GM10266 (cell line): ENCODE measurements around the gene SETD6.

Experiments
- DNase-seq: peaks from one replicate; pipeline ENCODE4 v3.0.0; 2012; ENCODE audit errors: extremely low spot score
- TF ChIP-seq, protein P1 (sequence below): IDR thresholded peaks from 2 replicates; pipeline ENCODE4 v1.5.1; 2012; ENCODE audit warnings: mild to moderate bottlenecking, low read depth; ENCODE audit not compliant: control insufficient read depth, insufficient read depth; ENCODE audit errors: missing control alignments

SETD6 gene

GRCh38 chr16:58515125-58515870, at the start of gene SETD6:
Gene SETD6, plus strand, starts transcription at chr16:58515517. Its CDS starts 21 bp downstream, at chr16:58515538.
- TF ChIP-seq, protein P1, sequence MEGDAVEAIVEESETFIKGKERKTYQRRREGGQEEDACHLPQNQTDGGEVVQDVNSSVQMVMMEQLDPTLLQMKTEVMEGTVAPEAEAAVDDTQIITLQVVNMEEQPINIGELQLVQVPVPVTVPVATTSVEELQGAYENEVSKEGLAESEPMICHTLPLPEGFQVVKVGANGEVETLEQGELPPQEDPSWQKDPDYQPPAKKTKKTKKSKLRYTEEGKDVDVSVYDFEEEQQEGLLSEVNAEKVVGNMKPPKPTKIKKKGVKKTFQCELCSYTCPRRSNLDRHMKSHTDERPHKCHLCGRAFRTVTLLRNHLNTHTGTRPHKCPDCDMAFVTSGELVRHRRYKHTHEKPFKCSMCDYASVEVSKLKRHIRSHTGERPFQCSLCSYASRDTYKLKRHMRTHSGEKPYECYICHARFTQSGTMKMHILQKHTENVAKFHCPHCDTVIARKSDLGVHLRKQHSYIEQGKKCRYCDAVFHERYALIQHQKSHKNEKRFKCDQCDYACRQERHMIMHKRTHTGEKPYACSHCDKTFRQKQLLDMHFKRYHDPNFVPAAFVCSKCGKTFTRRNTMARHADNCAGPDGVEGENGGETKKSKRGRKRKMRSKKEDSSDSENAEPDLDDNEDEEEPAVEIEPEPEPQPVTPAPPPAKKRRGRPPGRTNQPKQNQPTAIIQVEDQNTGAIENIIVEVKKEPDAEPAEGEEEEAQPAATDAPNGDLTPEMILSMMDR, result peak; percentile 11
- peak; percentile 89 for DNase-seq

- DNase-seq, result no peak
- TF ChIP-seq, protein P1, result no peak
These were observed 49.5 kb upstream of the SETD6 start for GRCh38 chr16:58465817-58466216.

GRCh38 chr16:58466396-58466795, 48.9 kb upstream of the SETD6 start:
- TF ChIP-seq, protein P1, result no peak
- no peak for DNase-seq

- TF ChIP-seq, protein P1, result no peak
- no peak for DNase-seq
These were observed 47.4 kb upstream of the SETD6 start for GRCh38 chr16:58467905-58468304.

DNA sequence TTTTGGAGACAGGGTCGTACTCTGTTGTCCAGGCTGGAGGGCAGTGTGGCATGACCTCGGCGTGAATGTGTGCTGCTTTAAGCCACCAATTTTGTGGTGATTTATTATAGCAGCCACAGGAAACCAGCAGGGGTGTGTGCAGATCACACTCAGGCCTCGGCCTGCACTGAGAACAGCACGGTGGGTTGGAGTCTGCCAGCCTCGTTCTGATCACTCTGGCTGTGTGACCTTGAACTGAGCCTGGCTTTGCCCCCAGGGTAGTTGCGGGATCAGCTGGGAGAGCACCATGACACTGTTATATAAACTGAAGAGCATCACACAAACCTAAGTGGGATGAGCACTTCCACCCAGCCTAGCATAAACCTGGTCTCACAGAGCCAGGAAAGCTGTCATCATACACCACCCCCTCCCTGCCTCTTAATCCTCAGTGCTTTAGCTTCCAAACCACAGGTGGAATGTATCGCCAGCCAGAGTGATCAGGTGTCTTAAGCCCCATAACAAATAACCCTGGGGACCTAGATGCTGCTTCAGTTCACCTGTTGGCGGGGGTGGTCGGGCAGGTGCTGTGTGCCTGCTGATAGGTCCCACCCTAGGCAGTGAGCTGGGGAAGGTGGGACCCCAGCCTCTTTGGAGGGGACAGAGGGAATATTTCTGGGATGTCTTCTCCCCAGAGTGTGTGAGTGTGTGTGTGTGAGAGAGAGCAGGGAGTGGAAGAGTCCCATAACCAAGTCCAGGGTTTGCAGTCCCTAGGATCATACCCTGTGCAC, 43.9 kb upstream of the SETD6 start:
- TF ChIP-seq, protein P1, result no peak
- no peak for DNase-seq

- TF ChIP-seq, protein P1, result no peak
- DNase-seq, result no peak
These were observed 43.1 kb upstream of the SETD6 start for GRCh38 chr16:58472266-58472665.

- TF ChIP-seq, protein P1, result no peak
- no peak for DNase-seq
These were observed 42.5 kb upstream of the SETD6 start for GRCh38 chr16:58472827-58473226.
